Measurements from ENCODE around the gene SCGB2A2. TPM values are rescaled to one million over a fixed set of nuclear protein-coding genes. Genes with fewer than 3 reads are reported as not detected.

The SCGB2A2 gene
- total RNA-seq, 4 donors from 2014 or later: not detected

DNA sequence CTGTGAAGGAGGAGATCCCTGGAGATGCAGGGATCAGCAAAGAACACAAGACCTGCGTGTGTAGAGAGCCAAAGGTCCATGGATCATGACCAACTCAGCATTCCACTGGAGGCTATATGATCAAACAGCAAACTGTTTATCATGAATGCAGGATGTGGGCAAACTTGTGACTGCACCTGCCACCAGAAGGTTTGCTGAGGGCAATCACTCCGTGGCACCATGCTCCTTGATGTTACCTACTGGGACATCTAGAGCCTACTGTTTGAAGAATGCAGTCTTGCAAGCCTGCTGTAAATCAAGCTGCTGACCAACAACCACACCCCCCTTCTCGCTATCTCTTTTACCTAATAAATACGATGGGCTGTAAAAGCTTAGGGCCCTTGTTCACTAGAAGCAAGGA lies 18.3 kb upstream of the SCGB2A2 start:
- Histone ChIP-seq H3K27me3 (no peaks in the 10 kb centered on the region), H3K27ac (no peak overlapping the region), H3K4me1 (no peaks in the 10 kb centered on the region), H3K36me3 (no peaks in the 10 kb centered on the region), H3K9me3 (no peaks in the 10 kb centered on the region), H3K4me3 (replicated peaks in 1 of 3) (no peak overlapping the region)
- no peak for TF ChIP-seq POLR2A (IDR thresholded peaks at IDR 0.05)
- TF ChIP-seq, protein P1, sequence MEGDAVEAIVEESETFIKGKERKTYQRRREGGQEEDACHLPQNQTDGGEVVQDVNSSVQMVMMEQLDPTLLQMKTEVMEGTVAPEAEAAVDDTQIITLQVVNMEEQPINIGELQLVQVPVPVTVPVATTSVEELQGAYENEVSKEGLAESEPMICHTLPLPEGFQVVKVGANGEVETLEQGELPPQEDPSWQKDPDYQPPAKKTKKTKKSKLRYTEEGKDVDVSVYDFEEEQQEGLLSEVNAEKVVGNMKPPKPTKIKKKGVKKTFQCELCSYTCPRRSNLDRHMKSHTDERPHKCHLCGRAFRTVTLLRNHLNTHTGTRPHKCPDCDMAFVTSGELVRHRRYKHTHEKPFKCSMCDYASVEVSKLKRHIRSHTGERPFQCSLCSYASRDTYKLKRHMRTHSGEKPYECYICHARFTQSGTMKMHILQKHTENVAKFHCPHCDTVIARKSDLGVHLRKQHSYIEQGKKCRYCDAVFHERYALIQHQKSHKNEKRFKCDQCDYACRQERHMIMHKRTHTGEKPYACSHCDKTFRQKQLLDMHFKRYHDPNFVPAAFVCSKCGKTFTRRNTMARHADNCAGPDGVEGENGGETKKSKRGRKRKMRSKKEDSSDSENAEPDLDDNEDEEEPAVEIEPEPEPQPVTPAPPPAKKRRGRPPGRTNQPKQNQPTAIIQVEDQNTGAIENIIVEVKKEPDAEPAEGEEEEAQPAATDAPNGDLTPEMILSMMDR (IDR thresholded peaks at IDR 0.05): no peak
- intact Hi-C loops (cut with DNase I): no loop called here
- WGBS, 2 donors: 54 to 58% methylated on average over 4 of the region's 4 CpGs
- no peak for DNase-seq

GRCh38 chr11:62253999-62254542 lies 15.9 kb upstream of the SCGB2A2 start:
- Histone ChIP-seq H3K27ac (no peak overlapping the region), H3K27me3 (no peaks in the 10 kb centered on the region), H3K4me1 (no peaks in the 10 kb centered on the region), H3K4me3 (replicated peaks in 1 of 3) (no peak overlapping the region), H3K36me3 (no peaks in the 10 kb centered on the region), H3K9me3 (no peaks in the 10 kb centered on the region)
- 93 to 96% methylated on average over 3 of the region's 3 CpGs for WGBS, 2 donors
- DNase-seq: no peak
- intact Hi-C loops (cut with DNase I): no loop called here
- TF ChIP-seq, protein P1 (IDR thresholded peaks at IDR 0.05): no peak
- TF ChIP-seq POLR2A (IDR thresholded peaks at IDR 0.05): no peak

DNA sequence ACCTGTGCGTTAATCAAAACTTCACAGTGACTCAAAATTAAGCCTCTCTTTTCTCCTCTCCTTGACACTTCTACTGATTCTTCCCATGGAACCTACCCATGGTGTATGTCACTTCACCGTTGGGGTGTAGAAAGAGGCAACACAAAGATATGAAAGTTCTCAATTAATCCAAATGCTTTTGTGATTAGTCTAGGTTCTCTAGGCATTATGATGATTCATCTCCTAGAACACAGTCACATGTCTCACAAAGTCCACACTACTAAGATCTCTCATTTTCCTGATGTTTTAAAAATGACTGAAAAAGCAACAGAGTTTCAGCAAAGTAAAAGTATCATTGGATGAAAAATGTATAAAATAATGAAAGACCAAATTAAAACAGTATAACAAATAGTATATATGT lies 13.7 kb upstream of the SCGB2A2 start:
- Histone ChIP-seq H3K9me3 (no peaks in the 10 kb centered on the region), H3K36me3 (no peaks in the 10 kb centered on the region), H3K4me3 (replicated peaks in 1 of 3) (no peak overlapping the region), H3K27me3 (no peaks in the 10 kb centered on the region), H3K4me1 (no peaks in the 10 kb centered on the region), H3K27ac (no peak overlapping the region)
- DNase-seq: no peak
- no peak for TF ChIP-seq POLR2A (IDR thresholded peaks at IDR 0.05)
- TF ChIP-seq, protein P1 (IDR thresholded peaks at IDR 0.05): no peak
- intact Hi-C loops (cut with DNase I): no loop called here
- WGBS, 2 donors: 89 to 94% methylated on average over 2 of the region's 2 CpGs

- WGBS, 2 donors: 75 to 76% methylated on average over 6 of the region's 6 CpGs
- Histone ChIP-seq H3K27ac (no peak overlapping the region), H3K4me3 (replicated peaks in 1 of 3) (no peak overlapping the region)
Measured at GRCh38 chr11:62260261-62260953, 9.6 kb upstream of the SCGB2A2 start.

DNA sequence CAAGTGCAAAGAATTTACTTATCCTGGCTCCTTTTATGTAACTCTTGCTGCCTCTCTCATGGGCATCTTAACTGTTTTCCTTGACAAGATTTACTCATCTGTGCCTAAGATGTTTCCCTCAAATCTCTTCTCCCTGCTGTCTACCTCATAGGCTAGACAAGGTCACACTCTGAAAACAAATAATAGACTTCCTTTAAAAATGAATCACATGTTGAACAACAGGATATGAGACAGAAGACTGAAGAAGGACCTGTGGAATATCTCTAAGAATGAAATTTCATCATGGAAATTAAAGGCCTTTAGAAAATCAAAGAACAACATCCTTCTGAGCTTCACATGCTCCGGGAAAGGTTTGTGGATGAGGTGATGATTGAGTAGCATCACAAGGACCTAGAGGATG lies 6.0 kb upstream of the SCGB2A2 start:
- intact Hi-C loops (cut with DNase I): no loop called here

More at GRCh38 chr11:62260261-62260953, 9.6 kb upstream of the SCGB2A2 start:
- Histone ChIP-seq H3K36me3 (no peaks in the 10 kb centered on the region), H3K9me3 (no peaks in the 10 kb centered on the region), H3K4me1 (no peaks in the 10 kb centered on the region), H3K27me3 (no peaks in the 10 kb centered on the region)
- DNase-seq: no peak
- intact Hi-C loops (cut with DNase I): no loop called here
- TF ChIP-seq, protein P1 (IDR thresholded peaks at IDR 0.05): no peak
- TF ChIP-seq POLR2A (IDR thresholded peaks at IDR 0.05): no peak

More for the DNA sequence above, 6.0 kb upstream of the SCGB2A2 start:
- H3K9me3 ChIP-seq: no peaks in the 10 kb centered on the region
- H3K27me3 ChIP-seq: no peaks in the 10 kb centered on the region
- no peak for TF ChIP-seq POLR2A (IDR thresholded peaks at IDR 0.05)
- TF ChIP-seq, protein P1 (IDR thresholded peaks at IDR 0.05): no peak
- no peak overlapping the region for H3K27ac ChIP-seq
- DNase-seq: no peak
- 73 to 83% methylated on average over 1 of the region's 1 CpG for WGBS, 2 donors
- H3K4me1 ChIP-seq: no peaks in the 10 kb centered on the region
- H3K4me3 ChIP-seq (replicated peaks in 1 of 3): no peak overlapping the region
- H3K36me3 ChIP-seq: no peaks in the 10 kb centered on the region

Data from thyroid gland (tissue), 4 donors.